Measurements from ENCODE around the gene MARK1.

GRCh38 chr1:220544901-220545303, 17.0 kb downstream of the MARK1 start:
- TF ChIP-seq LEF1 (IDR thresholded peaks at IDR 0.05; ENCODE audit: borderline replicate concordance) (no peak), ELF4 (IDR thresholded peaks at IDR 0.05) (no peak), FOXA1 (IDR thresholded peaks at IDR 0.05) (no peak), FOXK2 (IDR thresholded peaks at IDR 0.05) (no peak), SUZ12 (IDR thresholded peaks at IDR 0.05) (no peak), ARNT (IDR thresholded peaks at IDR 0.05) (no peak), BHLHE40 (IDR thresholded peaks at IDR 0.05; ENCODE audit: borderline replicate concordance) (no peak), SP1 (IDR thresholded peaks at IDR 0.05) (no peak), ZNF384 (IDR thresholded peaks at IDR 0.05) (no peak), NFRKB (IDR thresholded peaks at IDR 0.05) (no peak)

All from HEK293T (cell line).